Kidney epithelial cell (primary cell): ENCODE measurements around the gene PHLPP1. TPM values are rescaled to one million over a fixed set of nuclear protein-coding genes. Genes with fewer than 3 reads are reported as not detected.
A peak's percentile ranks its signal among the peaks of the same experiment; 100 is the strongest.

ENCODE experiments used
- DNase-seq: peaks from one replicate; pipeline ENCODE4 v3.0.0-alpha.2; 2010; ENCODE audit warnings: low read depth
- H3K27me3 ChIP-seq: 2 replicates; pipeline ENCODE4 v1.6.0; 2011; ENCODE audit warnings: low read length; ENCODE audit not compliant: control insufficient read depth, insufficient read depth
- H3K36me3 ChIP-seq: 2 replicates; pipeline ENCODE4 v1.5.1; 2011; ENCODE audit warnings: low read length; ENCODE audit not compliant: control insufficient read depth, insufficient read depth
- H3K4me3 ChIP-seq: 2 replicates; pipeline ENCODE4 v1.5.1; 2011; ENCODE audit warnings: low read depth, mild to moderate bottlenecking, control low read depth, low read length
- CTCF ChIP-seq: IDR thresholded peaks from 2 replicates; pipeline ENCODE4 v1.5.1; 2011; ENCODE audit warnings: mild to moderate bottlenecking, moderate library complexity, low read length, control low read depth, inconsistent platforms; ENCODE audit not compliant: insufficient read depth, poor library complexity, severe bottlenecking
- total RNA-seq: library from RNA; depleted of rRNA; stranded (reverse); fragments of >200 nt; gene quantifications from 2 replicates; pipeline ENCODE4 v1.2.3, GENCODE V29; 2015

PHLPP1 gene
- total RNA-seq, 1 donor from 2014 or later: 4.4 TPM

DNA sequence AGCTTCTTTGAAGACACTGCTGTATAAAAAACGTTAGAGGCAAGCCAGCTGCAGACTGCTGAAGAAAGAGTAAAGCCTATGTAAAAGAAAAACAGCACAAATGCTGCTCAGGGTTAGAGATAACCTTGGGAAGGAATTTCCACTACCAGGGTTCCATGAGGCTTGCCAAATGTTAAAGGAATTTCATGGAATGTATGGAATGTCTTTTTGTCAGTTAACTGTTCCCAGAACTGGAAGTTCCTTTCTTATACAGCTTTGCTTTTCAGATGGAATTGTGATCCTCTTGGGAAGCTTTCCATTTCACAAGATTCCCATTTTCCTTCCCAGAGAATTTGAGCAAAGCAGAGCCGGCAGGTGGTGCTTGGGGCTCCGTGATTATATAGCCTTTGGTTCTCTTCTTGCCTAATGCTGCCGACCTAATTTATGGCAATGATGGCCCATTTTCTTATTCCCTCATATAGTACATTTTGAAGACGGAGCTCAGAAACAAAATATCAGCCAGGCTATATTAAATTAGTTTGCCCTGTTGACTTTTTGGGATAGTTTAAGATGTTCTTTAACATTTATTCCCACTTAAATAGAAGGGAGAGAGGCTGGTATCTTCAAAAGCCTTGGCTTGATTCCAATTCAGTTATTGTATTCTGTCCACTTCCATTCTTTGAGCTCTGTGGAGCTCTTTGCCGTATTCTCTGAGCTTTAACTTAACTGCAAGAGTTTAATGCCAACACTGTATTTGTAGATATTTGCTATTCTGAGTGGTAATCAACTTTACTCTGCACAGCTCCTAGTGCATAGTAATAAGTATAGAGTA is 162.3 kb downstream of the PHLPP1 start:
- Histone ChIP-seq H3K4me3 (no peak overlapping the region), H3K36me3 (no peaks in the 10 kb centered on the region), H3K27me3 (no peaks in the 10 kb centered on the region)
- no peak for DNase-seq
- no peak for TF ChIP-seq CTCF

GRCh38 chr18:62878305-62878704 is 163.0 kb downstream of the PHLPP1 start:
- TF ChIP-seq CTCF: no peak
- H3K4me3 ChIP-seq: no peak overlapping the region
- no peaks in the 10 kb centered on the region for H3K27me3 ChIP-seq
- no peak for DNase-seq
- H3K36me3 ChIP-seq: no peaks in the 10 kb centered on the region

DNA sequence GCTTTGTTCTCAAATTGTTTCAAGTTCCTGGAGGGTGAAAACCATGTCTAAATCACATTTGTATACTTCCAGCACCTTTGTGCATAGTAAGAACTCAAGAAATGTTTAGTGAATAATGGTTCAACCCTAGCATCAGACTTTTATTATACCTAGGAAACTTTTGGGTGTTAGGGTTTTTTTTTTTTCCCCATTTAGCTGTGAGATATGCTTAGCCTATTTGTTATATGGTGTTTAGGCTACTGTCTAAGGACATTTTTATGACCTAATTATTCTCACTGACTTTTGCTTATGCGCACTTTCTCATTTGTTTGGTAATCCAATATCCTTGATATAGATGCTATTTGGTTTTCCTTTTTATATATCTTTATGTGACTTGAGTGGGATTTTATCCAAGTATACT is 164.7 kb downstream of the PHLPP1 start:
- Histone ChIP-seq H3K27me3 (no peaks in the 10 kb centered on the region), H3K36me3 (no peaks in the 10 kb centered on the region), H3K4me3 (no peak overlapping the region)
- no peak for TF ChIP-seq CTCF
- DNase-seq: no peak

- Histone ChIP-seq H3K27me3 (no peaks in the 10 kb centered on the region), H3K4me3 (no peak overlapping the region), H3K36me3 (no peaks in the 10 kb centered on the region)
- TF ChIP-seq CTCF: no peak
- no peak for DNase-seq
Measured at GRCh38 chr18:62880673-62881364, 165.5 kb downstream of the PHLPP1 start.

DNA sequence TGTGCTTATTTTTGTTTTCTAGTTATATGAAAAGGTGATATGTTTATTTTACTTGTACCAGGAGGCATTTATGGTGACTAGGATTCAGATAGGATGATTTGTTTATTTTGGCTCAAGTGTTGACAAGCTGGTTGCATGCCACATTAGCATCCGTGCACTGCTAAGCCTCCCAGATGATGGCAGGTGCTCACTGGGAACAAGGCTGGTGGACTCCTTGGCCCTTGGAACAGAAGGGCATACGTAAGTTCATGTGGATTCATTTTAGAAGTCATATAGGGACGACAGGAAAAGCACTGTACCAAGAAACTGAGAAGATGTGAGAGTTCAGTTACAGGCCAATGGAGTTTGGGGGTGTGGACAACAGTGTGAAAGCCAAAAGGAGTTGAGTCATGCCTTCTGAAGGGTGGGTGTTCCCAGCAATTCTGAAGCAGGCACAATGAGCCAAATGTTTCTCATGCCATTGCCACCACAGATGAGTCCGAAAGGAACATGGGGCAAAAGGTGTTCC is 166.2 kb downstream of the PHLPP1 start:
- DNase-seq: peak; percentile 89
- TF ChIP-seq CTCF: no peak
- H3K27me3 ChIP-seq: no peaks in the 10 kb centered on the region
- no peak overlapping the region for H3K4me3 ChIP-seq
- no peaks in the 10 kb centered on the region for H3K36me3 ChIP-seq
